Measurements from ENCODE around the gene SLC13A2. TPM values are rescaled to one million over a fixed set of nuclear protein-coding genes. Genes with fewer than 3 reads are reported as not detected.
A peak's percentile ranks its signal among the peaks of the same experiment; 100 is the strongest.

Gene SLC13A2
- polyA plus RNA-seq, 3 donors, result not detected

- DNase-seq, result no peak
- intact Hi-C loops (cut with micrococcal nuclease), result no loop called here
- Histone ChIP-seq H3K79me2 (ENCODE audit: insufficient read depth, low read length) (no peaks in the 10 kb centered on the region), H3K4me1 (ENCODE audit: control insufficient read depth in 1 of 2, insufficient read depth in 2 of 2, low read length in 2 of 2) (peaks cover 3 to 5% of the 10 kb centered on the region in 2 donors), H2AFZ (ENCODE audit: insufficient read depth, low read depth, low read length, poor library complexity, severe bottlenecking) (no peak overlapping the region), H3K4me3 (replicated peaks in 1 of 3; ENCODE audit: low read depth in 2 of 3, low read length in 3 of 3) (no peak overlapping the region), H3K27ac (ENCODE audit: low read depth in 1 of 2, low read length in 2 of 2) (no peak overlapping the region), H3K4me2 (replicated peaks; ENCODE audit: extremely low read depth, low read length, poor library complexity, severe bottlenecking) (no peak overlapping the region), H3K36me3 (replicated peaks in 1 of 2; ENCODE audit: control insufficient read depth in 1 of 2, insufficient read depth in 2 of 2, low read length in 2 of 2) (no peaks in the 10 kb centered on the region), H4K20me1 (ENCODE audit: insufficient read depth, low read length) (no peaks in the 10 kb centered on the region), H3K9ac (ENCODE audit: insufficient read depth, low read length, poor library complexity, severe bottlenecking) (no peak overlapping the region), H3K27me3 (ENCODE audit: control insufficient read depth in 2 of 2, insufficient read depth in 2 of 2, low read length in 2 of 2) (no peaks in the 10 kb centered on the region), H3K9me3 (replicated peaks in 1 of 2; ENCODE audit: control insufficient read depth in 1 of 2, insufficient read depth in 1 of 2, low read length in 2 of 2) (no peaks in the 10 kb centered on the region)
- no peak for TF ChIP-seq CTCF (IDR thresholded peaks at IDR 0.05)
- Mint-ChIP-seq H3K27ac (no peak overlapping the region), H3K36me3 (no peaks in the 10 kb centered on the region), H3K9me3 (peaks cover 0 to 13% (median 4%) of the 10 kb centered on the region in 7 donors), H3K4me1 (peaks cover 6% of the 10 kb centered on the region), H3K4me3 (no peak overlapping the region), H3K27me3 (ENCODE audit: low read depth in 3 of 3) (peaks cover under 1 to 7% (median 2%) of the 10 kb centered on the region in 3 donors)
- WGBS (ENCODE audit: insufficient coverage), result 95% methylated on average over 7 of the region's 10 CpGs
These were observed 12.5 kb upstream of the SLC13A2 start for GRCh38 chr17:28460901-28461300.

DNA sequence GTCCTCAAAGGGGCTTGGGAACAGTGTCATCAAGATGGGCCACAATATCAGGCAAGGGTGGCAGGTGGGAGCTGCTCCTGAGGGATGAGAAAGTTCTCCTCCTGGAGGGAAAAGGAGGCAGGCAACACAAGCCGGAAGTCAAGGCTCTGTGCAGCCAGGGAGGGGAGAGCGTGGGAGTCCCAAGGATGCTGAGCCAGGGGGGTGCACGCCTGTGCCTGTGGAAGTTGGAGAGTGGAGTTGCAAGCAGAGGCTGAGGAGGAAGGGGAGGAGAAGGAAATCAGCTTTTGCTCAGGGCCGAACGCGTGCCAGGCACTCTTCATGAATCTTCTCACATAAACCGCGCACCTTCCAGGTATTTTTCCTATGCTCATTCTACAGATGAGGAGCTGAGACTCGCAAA, 7.4 kb upstream of the SLC13A2 start:
- Histone ChIP-seq H3K27me3 (ENCODE audit: control insufficient read depth in 2 of 2, insufficient read depth in 2 of 2, low read length in 2 of 2) (no peaks in the 10 kb centered on the region), H3K9me3 (replicated peaks in 1 of 2; ENCODE audit: control insufficient read depth in 1 of 2, insufficient read depth in 1 of 2, low read length in 2 of 2) (no peaks in the 10 kb centered on the region), H3K36me3 (replicated peaks in 1 of 2; ENCODE audit: control insufficient read depth in 1 of 2, insufficient read depth in 2 of 2, low read length in 2 of 2) (no peaks in the 10 kb centered on the region), H3K4me3 (replicated peaks in 1 of 3; ENCODE audit: low read depth in 2 of 3, low read length in 3 of 3) (no peak overlapping the region), H3K27ac (ENCODE audit: low read depth in 1 of 2, low read length in 2 of 2) (no peak overlapping the region), H3K4me1 (ENCODE audit: control insufficient read depth in 1 of 2, insufficient read depth in 2 of 2, low read length in 2 of 2) (peaks cover 45 to 54% of the 10 kb centered on the region in 2 donors), H2AFZ (ENCODE audit: insufficient read depth, low read depth, low read length, poor library complexity, severe bottlenecking) (peak overlapping the region; percentile 7), H4K20me1 (ENCODE audit: insufficient read depth, low read length) (no peaks in the 10 kb centered on the region), H3K9ac (ENCODE audit: insufficient read depth, low read length, poor library complexity, severe bottlenecking) (no peak overlapping the region), H3K79me2 (ENCODE audit: insufficient read depth, low read length) (no peaks in the 10 kb centered on the region), H3K4me2 (replicated peaks; ENCODE audit: extremely low read depth, low read length, poor library complexity, severe bottlenecking) (no peak overlapping the region)
- Mint-ChIP-seq H3K4me1 (peaks cover 56% of the 10 kb centered on the region), H3K36me3 (no peaks in the 10 kb centered on the region), H3K27me3 (ENCODE audit: low read depth in 3 of 3) (peaks cover 4 to 7% (median 4%) of the 10 kb centered on the region in 3 donors), H3K9me3 (no peaks in the 10 kb centered on the region), H3K27ac (no peak overlapping the region), H3K4me3 (peak overlapping the region in 1 of 2 donors; percentile 27)
- 72% methylated on average over 3 of the region's 9 CpGs for WGBS (ENCODE audit: insufficient coverage)
- no peak for TF ChIP-seq CTCF (IDR thresholded peaks at IDR 0.05)
- DNase-seq, result no peak
- intact Hi-C loops (cut with micrococcal nuclease), result no loop called here
